Activated naive CD4-positive, alpha-beta T cell treated with anti-CD3 and anti-CD28 coated beads, Interleukin-2, amount 50 U/mL, for 72 hours (primary cell): Measurements from ENCODE around the gene CMC1. TPM values are rescaled to one million over a fixed set of nuclear protein-coding genes. Genes with fewer than 3 reads are reported as not detected.

Source experiments
- total RNA-seq, 2 donors: library from RNA; stranded (reverse); gene quantifications; one replicate each; pipeline ENCODE4 v1.2.3, GENCODE V29; 2022

Gene CMC1
- total RNA-seq, 2 donors from 2014 or later = 20.7 to 26.8 TPM

Other genes starting within 250 kb of the CMC1 start
- gene ZCWPW2, start 107.1 kb downstream of the CMC1 start, total RNA-seq = under 1 TPM in 1 of 2 donors, not detected in 1; 0.45 TPM
- 10 to 100 TPM; 21.8 to 62.1 TPM for gene AZI2, start 107.2 kb downstream of the CMC1 start, total RNA-seq